HG03521 (cell line): ENCODE measurements around the gene ORAI1.

Experiments used
- ATAC-seq: cut with Tn5 transposase; IDR thresholded peaks from one replicate; pipeline ENCODE4 v1.9.1; 2021; ENCODE audit warnings: mild to moderate bottlenecking, moderate library complexity; ENCODE audit not compliant: unreplicated experiment

Gene ORAI1

DNA sequence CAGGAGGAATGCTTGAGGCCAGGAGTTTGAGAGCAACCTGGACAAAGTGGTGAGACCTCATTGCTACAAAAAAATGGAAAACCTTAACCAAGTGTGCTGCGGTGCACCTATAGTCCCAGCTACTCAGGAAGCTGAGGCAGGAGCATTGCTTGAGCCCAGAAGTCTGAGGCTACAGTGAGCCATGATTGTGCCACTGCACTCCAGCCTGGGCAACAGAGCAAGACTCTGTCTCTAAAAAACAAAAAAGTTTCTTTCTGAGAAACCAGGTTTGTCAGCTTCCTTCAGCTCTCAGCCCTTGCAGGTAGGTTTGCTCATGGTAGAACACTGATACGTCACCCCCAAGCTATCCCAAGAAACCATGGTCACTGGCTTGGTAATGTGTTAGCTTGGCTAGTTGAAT lies 63.1 kb downstream of the ORAI1 start:
- no peak for ATAC-seq
